NCI-H1436 treated with DMSO at 0.1 percent for 48 hours (cell line): ENCODE results near the gene KIF5A.

Source experiments
- DNase-seq: peaks from one replicate; lab custom pipeline; 2025; lab: John Stamatoyannopoulos, UW

KIF5A gene

GRCh38 chr12:57535764-57536596 is 13.9 kb upstream of the KIF5A start:
- DNase-seq = no peak

GRCh38 chr12:57536597-57536942 is 13.3 kb upstream of the KIF5A start:
- DNase-seq = no peak

GRCh38 chr12:57539134-57539768 is 10.6 kb upstream of the KIF5A start:
- DNase-seq = no peak

- DNase-seq = no peak
Observed at GRCh38 chr12:57541001-57541400, 8.8 kb upstream of the KIF5A start.

- no peak for DNase-seq
Observed at GRCh38 chr12:57541717-57542116, 8.1 kb upstream of the KIF5A start.

- no peak for DNase-seq
Observed at GRCh38 chr12:57543581-57543980, 6.3 kb upstream of the KIF5A start.

GRCh38 chr12:57545809-57546437 is 3.9 kb upstream of the KIF5A start:
- DNase-seq = no peak

GRCh38 chr12:57546438-57547287 is 3.2 kb upstream of the KIF5A start, which contains the start of gene DCTN2:
DCTN2 (minus strand) TSS chr12:57547192; CDS start chr12:57547063, 129 bp downstream.
- DNase-seq = peak; percentile 91

- DNase-seq = no peak
Observed at GRCh38 chr12:57547288-57548012, 2.4 kb upstream of the KIF5A start.

GRCh38 chr12:57548013-57548315 is 1.9 kb upstream of the KIF5A start:
- no peak for DNase-seq

GRCh38 chr12:57548488-57548887 is 1.4 kb upstream of the KIF5A start:
- DNase-seq = no peak

GRCh38 chr12:57549203-57549908 is 488 bp upstream of the KIF5A start:
- no peak for DNase-seq

- no peak for DNase-seq
Observed at GRCh38 chr12:57550641-57551549, 1.1 kb downstream of the KIF5A start.

- DNase-seq = no peak
Observed at GRCh38 chr12:57551637-57552305, 1.9 kb downstream of the KIF5A start.

- DNase-seq = no peak
Observed at GRCh38 chr12:57552306-57552651, 2.4 kb downstream of the KIF5A start.

- no peak for DNase-seq
Observed at GRCh38 chr12:57552835-57553313, 3.0 kb downstream of the KIF5A start.

GRCh38 chr12:57553343-57554202 is 3.7 kb downstream of the KIF5A start:
- DNase-seq = peak; percentile 28

- DNase-seq = no peak
Observed at GRCh38 chr12:57554453-57554852, 4.6 kb downstream of the KIF5A start.
